Measurements from ENCODE around the gene ATP6V1C2. TPM values are rescaled to one million over a fixed set of nuclear protein-coding genes. Genes with fewer than 3 reads are reported as not detected.
A peak's percentile ranks its signal among the peaks of the same experiment; 100 is the strongest.
"Not testable (repeated sequence)": the region's sequence is repeated elsewhere in the genome, so short reads cannot be mapped to it uniquely, and the experiment has no call there.

The ATP6V1C2 gene
- total and polyA plus RNA-seq, 4 donors, result 0.13 to 2.5 (median 1.1) TPM

GRCh38 chr2:10776231-10776977 lies 55.0 kb downstream of the ATP6V1C2 start:
- Histone ChIP-seq H3K4me3 (ENCODE audit: low read length in 2 of 2) (no peak overlapping the region), H3K36me3 (ENCODE audit: control insufficient read depth in 1 of 2, insufficient read depth in 2 of 2, low read length in 1 of 2) (peaks cover 0 to 4% of the 10 kb centered on the region in 2 donors), H3K4me1 (ENCODE audit: control insufficient read depth in 1 of 2, insufficient read depth in 2 of 2, low read length in 2 of 2) (no peaks in the 10 kb centered on the region), H3K27me3 (ENCODE audit: control insufficient read depth in 1 of 2, insufficient read depth in 2 of 2, low read length in 1 of 2) (no peaks in the 10 kb centered on the region), H3K27ac (ENCODE audit: low read depth in 1 of 2, low read length in 2 of 2) (no peak overlapping the region), H3K9me3 (ENCODE audit: control insufficient read depth, low read length) (no peaks in the 10 kb centered on the region)
- DNase-seq (peak in 1 of 2 donors; percentile 60), ATAC-seq (ENCODE audit: low FRiP score) (no peak)
- intact Hi-C loops (cut with DNase I), result no loop called here
- WGBS, 2 donors, result 72 to 75% methylated on average over 25 to 27 of the region's 27 CpGs

DNA sequence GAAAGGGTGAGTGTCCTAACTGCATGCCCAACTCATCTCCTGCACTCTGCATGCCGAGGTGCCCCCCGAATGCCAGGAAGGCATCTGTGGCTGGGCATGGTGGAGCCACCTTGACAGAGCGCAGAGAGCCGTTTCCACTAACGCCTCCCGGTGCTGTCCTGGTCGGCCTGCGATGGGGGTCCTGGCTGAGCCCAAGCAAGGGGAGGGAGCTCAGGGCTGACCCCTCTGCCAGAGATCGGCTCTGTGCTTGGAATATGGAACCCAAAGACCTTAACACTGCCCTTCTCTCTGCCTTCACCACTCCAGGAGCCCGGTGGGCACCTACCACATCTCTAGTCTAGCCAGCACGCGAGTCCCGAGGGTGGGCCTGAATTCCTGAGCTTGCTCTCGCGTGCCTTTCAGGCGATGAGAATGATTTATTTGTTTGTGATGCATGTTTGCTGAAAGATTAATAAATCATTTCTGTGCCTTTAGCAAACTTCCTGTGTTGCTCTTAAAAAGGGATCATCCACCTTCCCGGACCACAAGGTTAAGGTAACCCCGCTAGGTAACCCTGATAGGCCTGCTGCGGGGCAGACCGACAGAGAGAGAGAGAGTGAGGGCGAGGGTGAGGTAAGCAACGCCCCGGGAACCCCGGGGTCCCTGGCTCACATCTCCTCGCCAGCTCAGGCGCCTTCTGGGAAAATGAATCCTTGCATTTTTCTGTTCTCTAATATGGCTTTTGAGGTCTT lies 55.8 kb downstream of the ATP6V1C2 start:
- no peak overlapping the region for H3K4me3 ChIP-seq (ENCODE audit: low read length in 2 of 2)
- H3K27me3 ChIP-seq (ENCODE audit: control insufficient read depth in 1 of 2, insufficient read depth in 2 of 2, low read length in 1 of 2), result no peaks in the 10 kb centered on the region
- no peak for ATAC-seq (ENCODE audit: low FRiP score)
- H3K27ac ChIP-seq (ENCODE audit: low read depth in 1 of 2, low read length in 2 of 2), result no peak overlapping the region
- H3K36me3 ChIP-seq (ENCODE audit: control insufficient read depth in 1 of 2, insufficient read depth in 2 of 2, low read length in 1 of 2), result peaks cover 0 to 4% of the 10 kb centered on the region in 2 donors
- 82 to 87% methylated on average over 26 of the region's 26 CpGs for WGBS, 2 donors
- H3K9me3 ChIP-seq (ENCODE audit: control insufficient read depth, low read length), result no peaks in the 10 kb centered on the region
- H3K4me1 ChIP-seq (ENCODE audit: control insufficient read depth in 1 of 2, insufficient read depth in 2 of 2, low read length in 2 of 2), result no peaks in the 10 kb centered on the region
- intact Hi-C loops (cut with DNase I), result no loop called here
- DNase-seq, result peak in 1 of 2 donors; percentile 49

- H3K4me3 ChIP-seq (ENCODE audit: low read length in 2 of 2), result no peak overlapping the region
- H3K27ac ChIP-seq (ENCODE audit: low read depth in 1 of 2, low read length in 2 of 2), result no peak overlapping the region
- ATAC-seq (ENCODE audit: low FRiP score) (no peak), DNase-seq (peak in 1 of 2 donors; percentile 63)
- no peaks in the 10 kb centered on the region for H3K4me1 ChIP-seq (ENCODE audit: control insufficient read depth in 1 of 2, insufficient read depth in 2 of 2, low read length in 2 of 2)
- no peaks in the 10 kb centered on the region for H3K27me3 ChIP-seq (ENCODE audit: control insufficient read depth in 1 of 2, insufficient read depth in 2 of 2, low read length in 1 of 2)
- peaks cover 0 to 4% of the 10 kb centered on the region in 2 donors for H3K36me3 ChIP-seq (ENCODE audit: control insufficient read depth in 1 of 2, insufficient read depth in 2 of 2, low read length in 1 of 2)
- intact Hi-C loops (cut with DNase I), result no loop called here
- WGBS, 2 donors, result 86% methylated on average over 25 to 27 of the region's 27 CpGs
- H3K9me3 ChIP-seq (ENCODE audit: control insufficient read depth, low read length), result no peaks in the 10 kb centered on the region
Observed at GRCh38 chr2:10777842-10778723, 56.7 kb downstream of the ATP6V1C2 start.

DNA sequence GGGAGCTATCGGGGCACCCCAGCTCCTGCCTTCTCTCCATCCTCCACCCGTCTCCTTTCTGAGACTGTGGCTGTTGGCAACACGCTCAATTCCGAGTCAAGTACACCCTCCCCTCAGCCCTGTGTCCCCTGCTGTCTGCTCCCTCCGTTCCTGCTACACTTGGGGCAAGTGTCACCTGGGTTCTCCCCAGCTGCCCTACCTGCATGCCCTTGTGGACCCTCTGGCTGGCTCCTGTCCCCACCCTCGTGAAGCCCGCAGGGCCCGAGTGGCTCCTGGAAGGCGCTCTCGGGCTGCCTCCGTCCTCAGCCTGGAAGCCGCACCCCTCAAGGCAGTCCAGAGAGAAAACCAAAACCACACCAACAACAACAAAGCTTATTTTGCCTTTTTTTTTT lies 57.3 kb downstream of the ATP6V1C2 start:
- H3K36me3 ChIP-seq (ENCODE audit: control insufficient read depth in 1 of 2, insufficient read depth in 2 of 2, low read length in 1 of 2), result peaks cover 0 to 4% of the 10 kb centered on the region in 2 donors
- H3K4me3 ChIP-seq (ENCODE audit: low read length in 2 of 2), result no peak overlapping the region
- intact Hi-C loops (cut with DNase I), result no loop called here
- ATAC-seq (ENCODE audit: low FRiP score), result no peak
- H3K9me3 ChIP-seq (ENCODE audit: control insufficient read depth, low read length), result no peaks in the 10 kb centered on the region
- no peak overlapping the region for H3K27ac ChIP-seq (ENCODE audit: low read depth in 1 of 2, low read length in 2 of 2)
- H3K4me1 ChIP-seq (ENCODE audit: control insufficient read depth in 1 of 2, insufficient read depth in 2 of 2, low read length in 2 of 2), result no peaks in the 10 kb centered on the region
- 84 to 87% methylated on average over 12 of the region's 12 CpGs for WGBS, 2 donors
- H3K27me3 ChIP-seq (ENCODE audit: control insufficient read depth in 1 of 2, insufficient read depth in 2 of 2, low read length in 1 of 2), result no peaks in the 10 kb centered on the region
- peak in 1 of 2 donors; percentile 46 for DNase-seq

DNA sequence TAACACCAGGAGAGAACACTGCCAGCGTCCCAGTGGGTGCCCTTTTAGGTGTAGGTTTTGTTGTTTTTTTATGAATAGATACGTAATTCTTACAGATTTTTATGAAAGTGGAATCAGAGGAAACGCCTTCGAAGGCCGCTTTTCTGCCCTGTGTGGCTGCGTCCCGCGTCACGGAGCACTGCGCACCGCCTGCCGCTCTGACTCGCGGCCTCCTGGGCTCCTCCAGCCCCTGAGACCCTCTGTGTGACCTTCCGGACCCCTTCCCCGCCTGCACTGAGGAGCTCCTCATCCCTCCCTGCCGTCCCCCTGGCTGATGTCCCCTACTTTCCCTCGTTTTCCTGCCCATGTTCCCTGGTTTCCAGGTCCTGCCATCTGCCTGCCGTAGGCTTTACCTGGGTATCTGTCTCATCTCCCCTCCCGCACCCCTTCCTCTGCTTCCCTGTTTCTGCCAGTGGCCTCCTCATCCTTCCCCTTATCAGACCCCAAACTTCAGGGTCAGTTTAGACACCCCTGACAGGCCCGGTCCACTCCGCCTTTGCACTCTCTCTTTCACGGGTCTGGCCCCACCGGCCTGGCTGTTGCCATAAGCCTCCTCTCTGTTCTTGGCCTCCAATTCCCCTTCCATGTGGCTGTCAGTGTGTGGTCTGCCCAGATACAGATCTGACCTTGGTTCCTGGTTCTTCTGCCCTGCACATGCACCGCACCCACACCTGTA lies 58.5 kb downstream of the ATP6V1C2 start:
- WGBS, 2 donors, result 97 to 98% methylated on average over 25 of the region's 25 CpGs

GRCh38 chr2:10780491-10780820 lies 59.0 kb downstream of the ATP6V1C2 start:
- DNase-seq (peak in 1 of 2 donors; percentile 39), ATAC-seq (ENCODE audit: low FRiP score) (no peak)
- no peak overlapping the region for H3K27ac ChIP-seq (ENCODE audit: low read depth in 1 of 2, low read length in 2 of 2)
- peaks cover 0 to 8% of the 10 kb centered on the region in 2 donors for H3K36me3 ChIP-seq (ENCODE audit: control insufficient read depth in 1 of 2, insufficient read depth in 2 of 2, low read length in 1 of 2)
- no peaks in the 10 kb centered on the region for H3K9me3 ChIP-seq (ENCODE audit: control insufficient read depth, low read length)
- H3K27me3 ChIP-seq (ENCODE audit: control insufficient read depth in 1 of 2, insufficient read depth in 2 of 2, low read length in 1 of 2), result no peaks in the 10 kb centered on the region
- WGBS, 2 donors, result 97 to 98% methylated on average over 11 of the region's 11 CpGs
- no peak overlapping the region for H3K4me3 ChIP-seq (ENCODE audit: low read length in 2 of 2)
- no peaks in the 10 kb centered on the region for H3K4me1 ChIP-seq (ENCODE audit: control insufficient read depth in 1 of 2, insufficient read depth in 2 of 2, low read length in 2 of 2)
- intact Hi-C loops (cut with DNase I), result no loop called here

More for the DNA sequence above, 58.5 kb downstream of the ATP6V1C2 start:
- Histone ChIP-seq H3K9me3 (ENCODE audit: control insufficient read depth, low read length) (no peaks in the 10 kb centered on the region), H3K4me3 (ENCODE audit: low read length in 2 of 2) (no peak overlapping the region), H3K36me3 (ENCODE audit: control insufficient read depth in 1 of 2, insufficient read depth in 2 of 2, low read length in 1 of 2) (peaks cover 0 to 8% of the 10 kb centered on the region in 2 donors), H3K27me3 (ENCODE audit: control insufficient read depth in 1 of 2, insufficient read depth in 2 of 2, low read length in 1 of 2) (no peaks in the 10 kb centered on the region), H3K4me1 (ENCODE audit: control insufficient read depth in 1 of 2, insufficient read depth in 2 of 2, low read length in 2 of 2) (no peaks in the 10 kb centered on the region), H3K27ac (ENCODE audit: low read depth in 1 of 2, low read length in 2 of 2) (no peak overlapping the region)
- intact Hi-C loops (cut with DNase I), result no loop called here
- ATAC-seq (ENCODE audit: low FRiP score), result no peak
- DNase-seq, result peak in 1 of 2 donors; percentile 75

DNA sequence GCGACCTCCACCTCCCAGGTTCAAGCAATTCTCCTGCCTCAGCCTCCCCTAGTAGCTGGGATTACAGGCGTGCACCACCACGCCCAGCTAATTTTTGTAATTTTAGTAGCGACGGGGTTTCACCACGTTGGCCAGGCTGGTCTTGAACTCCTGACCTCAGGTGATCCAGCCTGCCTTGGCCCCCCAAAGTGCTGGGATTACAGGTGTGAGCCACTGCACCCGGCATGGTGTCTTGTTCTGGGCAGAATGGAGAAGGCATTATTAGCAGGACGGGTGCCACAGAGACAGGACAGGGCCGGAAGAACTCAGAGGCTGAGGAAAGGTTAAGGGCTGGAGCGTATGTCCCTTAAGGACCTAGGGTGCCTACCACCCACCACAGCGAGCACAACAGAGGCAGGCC lies 59.4 kb downstream of the ATP6V1C2 start:
- H3K4me3 ChIP-seq (ENCODE audit: low read length in 2 of 2); H3K36me3 ChIP-seq (ENCODE audit: control insufficient read depth in 1 of 2, insufficient read depth in 2 of 2, low read length in 1 of 2); H3K4me1 ChIP-seq (ENCODE audit: control insufficient read depth in 1 of 2, insufficient read depth in 2 of 2, low read length in 2 of 2); H3K27me3 ChIP-seq (ENCODE audit: control insufficient read depth in 1 of 2, insufficient read depth in 2 of 2, low read length in 1 of 2); ATAC-seq (ENCODE audit: low FRiP score); H3K9me3 ChIP-seq (ENCODE audit: control insufficient read depth, low read length); intact Hi-C loops (cut with DNase I); H3K27ac ChIP-seq (ENCODE audit: low read depth in 1 of 2, low read length in 2 of 2): not testable (repeated sequence)
- DNase-seq, result peak in 1 of 2 donors; percentile 32
- 97% methylated on average over 11 of the region's 11 CpGs for WGBS, 2 donors

DNA sequence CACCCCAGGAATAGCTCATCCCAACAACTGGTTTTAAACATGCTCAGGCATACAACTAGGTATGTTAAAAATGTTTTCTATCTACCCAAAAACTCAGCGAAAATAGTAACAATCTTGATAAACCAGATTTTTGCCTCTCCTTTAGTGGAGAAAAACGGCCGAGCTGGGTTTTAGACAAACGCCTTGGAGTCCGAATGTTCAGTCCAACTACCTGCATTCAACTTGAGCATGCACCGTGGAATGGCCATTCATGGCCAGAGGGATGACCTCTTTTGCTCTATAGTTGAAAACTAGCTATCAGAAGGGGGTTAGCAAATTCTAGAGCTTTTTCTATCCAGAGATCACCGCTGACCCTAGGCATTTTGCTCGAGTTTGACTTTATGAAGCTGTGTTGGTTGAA lies 60.3 kb downstream of the ATP6V1C2 start:
- ATAC-seq (ENCODE audit: low FRiP score) (no peak), DNase-seq (no peak)
- intact Hi-C loops (cut with DNase I), result no loop called here
- H3K27ac ChIP-seq (ENCODE audit: low read depth in 1 of 2, low read length in 2 of 2), result no peak overlapping the region
- H3K27me3 ChIP-seq (ENCODE audit: control insufficient read depth in 1 of 2, insufficient read depth in 2 of 2, low read length in 1 of 2), result no peaks in the 10 kb centered on the region
- H3K4me1 ChIP-seq (ENCODE audit: control insufficient read depth in 1 of 2, insufficient read depth in 2 of 2, low read length in 2 of 2), result no peaks in the 10 kb centered on the region
- no peak overlapping the region for H3K4me3 ChIP-seq (ENCODE audit: low read length in 2 of 2)
- peaks cover 0 to 8% of the 10 kb centered on the region in 2 donors for H3K36me3 ChIP-seq (ENCODE audit: control insufficient read depth in 1 of 2, insufficient read depth in 2 of 2, low read length in 1 of 2)
- H3K9me3 ChIP-seq (ENCODE audit: control insufficient read depth, low read length), result no peaks in the 10 kb centered on the region
- 91 to 92% methylated on average over 8 of the region's 8 CpGs for WGBS, 2 donors

Measured in aorta (tissue), 5 donors.